NCI-H345 (cell line): ENCODE data around the gene SOAT2.
A peak's percentile ranks its signal among the peaks of the same experiment; 100 is the strongest.
"Not testable (repeated sequence)": the region's sequence is repeated elsewhere in the genome, so short reads cannot be mapped to it uniquely, and the experiment has no call there.

Experiments
- DNase-seq: peaks from one replicate; lab custom pipeline; 2025; lab: John Stamatoyannopoulos, UW

The SOAT2 gene

GRCh38 chr12:53133722-53134121 lies 30.4 kb downstream of the SOAT2 start:
- no peak for DNase-seq

- no peak for DNase-seq
Measured at GRCh38 chr12:53143355-53143754, 40.1 kb downstream of the SOAT2 start.

GRCh38 chr12:53145383-53146260 lies 42.3 kb downstream of the SOAT2 start:
- DNase-seq: no peak

GRCh38 chr12:53147181-53147580 lies 43.9 kb downstream of the SOAT2 start:
- no peak for DNase-seq

GRCh38 chr12:53147653-53148052 lies 44.4 kb downstream of the SOAT2 start:
- DNase-seq: no peak

GRCh38 chr12:53151039-53151438 lies 47.8 kb downstream of the SOAT2 start:
- DNase-seq: no peak

GRCh38 chr12:53152390-53152789 lies 49.1 kb downstream of the SOAT2 start:
- DNase-seq: no peak

GRCh38 chr12:53159195-53159839 lies 56.0 kb downstream of the SOAT2 start:
- DNase-seq: peak; percentile 66

GRCh38 chr12:53160000-53160399 lies 56.7 kb downstream of the SOAT2 start:
- no peak for DNase-seq

- DNase-seq: no peak
Measured at GRCh38 chr12:53160673-53161072, 57.4 kb downstream of the SOAT2 start.

GRCh38 chr12:53161119-53161911 lies 58.0 kb downstream of the SOAT2 start:
- no peak for DNase-seq

- DNase-seq: not testable (repeated sequence)
Measured at GRCh38 chr12:53163008-53163407, 59.7 kb downstream of the SOAT2 start.

- no peak for DNase-seq
Measured at GRCh38 chr12:53166837-53167236, 63.6 kb downstream of the SOAT2 start.

GRCh38 chr12:53169644-53170043 lies 66.4 kb downstream of the SOAT2 start:
- no peak for DNase-seq

- DNase-seq: no peak
Measured at GRCh38 chr12:53170215-53170614, 66.9 kb downstream of the SOAT2 start.

- no peak for DNase-seq
Measured at GRCh38 chr12:53170876-53171724, 67.8 kb downstream of the SOAT2 start.

GRCh38 chr12:53171725-53172329 lies 68.5 kb downstream of the SOAT2 start:
- DNase-seq: no peak

- no peak for DNase-seq
Measured at GRCh38 chr12:53172352-53172751, 69.1 kb downstream of the SOAT2 start.

- no peak for DNase-seq
Measured at GRCh38 chr12:53173085-53173715, 69.9 kb downstream of the SOAT2 start.
